HG03439 (cell line): ENCODE measurements around the gene FBXW7.

Experiments
- ATAC-seq: cut with Tn5 transposase; IDR thresholded peaks from one replicate; pipeline ENCODE4 v1.9.1; 2021; ENCODE audit warnings: mild to moderate bottlenecking, moderate library complexity; ENCODE audit not compliant: unreplicated experiment

FBXW7 gene

DNA sequence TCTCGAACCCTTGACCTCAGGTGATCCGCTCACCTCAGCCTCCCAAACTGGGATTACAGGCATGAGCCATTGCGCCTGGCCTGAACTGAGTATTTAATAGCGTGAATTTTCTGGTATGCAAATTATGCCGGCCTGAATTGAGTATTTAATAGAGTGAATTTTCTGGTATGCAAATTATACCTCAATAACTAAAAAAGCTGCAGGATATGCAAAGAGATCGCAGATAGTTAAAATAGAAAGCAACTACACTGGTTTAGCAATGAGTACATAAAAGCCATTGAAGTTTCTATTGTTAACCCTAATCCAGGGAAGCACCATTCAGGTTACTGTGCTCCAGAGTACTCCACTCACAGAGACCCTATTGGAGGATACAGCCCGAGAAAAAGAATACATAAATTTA lies 22.8 kb downstream of the FBXW7 start:
- ATAC-seq, result no peak

DNA sequence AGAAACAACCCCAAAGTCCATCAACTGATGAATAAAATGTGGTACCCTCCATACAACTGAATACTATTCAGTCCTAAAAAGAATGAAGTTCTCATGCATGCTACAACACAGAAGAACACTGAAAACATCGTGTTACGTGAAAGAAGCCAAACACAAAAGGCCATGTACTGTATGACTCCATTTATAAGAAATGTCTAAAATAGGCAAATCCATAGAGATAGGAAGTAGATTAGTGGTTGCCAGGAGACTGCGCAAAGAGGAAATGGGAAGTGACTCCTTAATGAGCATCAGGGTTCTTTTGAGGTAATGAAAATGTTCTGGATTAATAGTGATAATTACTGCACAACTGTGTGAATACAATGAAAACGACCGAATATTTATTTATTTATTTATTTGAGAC lies 23.4 kb downstream of the FBXW7 start:
- ATAC-seq, result no peak

DNA sequence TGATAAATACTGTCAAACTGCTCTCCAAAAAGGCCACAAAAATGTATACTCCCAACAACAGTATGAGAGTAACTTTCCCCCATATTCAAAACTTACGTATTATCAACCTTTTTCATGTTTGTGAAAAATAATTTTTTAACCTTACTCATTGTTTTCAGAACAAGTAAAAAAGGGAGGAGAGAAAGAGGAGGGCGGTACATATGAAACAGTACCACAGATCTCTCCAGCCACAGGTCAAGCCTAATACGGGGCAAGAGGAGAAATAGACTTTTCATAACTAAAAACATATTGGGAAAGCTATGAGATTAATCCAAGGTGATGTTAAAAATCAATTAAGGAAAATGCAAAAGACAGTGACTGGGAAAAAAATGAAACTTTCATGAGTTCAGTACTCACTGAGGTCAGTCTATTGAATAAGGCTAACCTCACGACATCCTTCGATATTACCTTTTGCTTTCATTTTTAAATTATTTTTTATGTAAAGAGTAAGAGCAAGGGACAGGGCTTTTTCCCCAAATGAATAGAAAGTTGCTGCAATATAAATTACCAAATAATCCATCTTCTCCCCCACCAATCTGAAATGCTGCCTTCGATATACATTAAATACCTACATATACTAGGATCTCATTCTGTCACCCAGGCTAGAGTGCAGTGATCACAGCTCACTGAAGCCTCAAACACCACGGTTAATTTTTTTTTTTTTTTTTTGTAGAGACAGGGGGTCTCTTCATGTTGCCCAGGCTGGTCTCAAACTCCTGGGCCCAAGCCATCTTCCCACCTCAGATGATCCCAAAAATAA lies 25.3 kb downstream of the FBXW7 start:
- peak; percentile 45 for ATAC-seq

DNA sequence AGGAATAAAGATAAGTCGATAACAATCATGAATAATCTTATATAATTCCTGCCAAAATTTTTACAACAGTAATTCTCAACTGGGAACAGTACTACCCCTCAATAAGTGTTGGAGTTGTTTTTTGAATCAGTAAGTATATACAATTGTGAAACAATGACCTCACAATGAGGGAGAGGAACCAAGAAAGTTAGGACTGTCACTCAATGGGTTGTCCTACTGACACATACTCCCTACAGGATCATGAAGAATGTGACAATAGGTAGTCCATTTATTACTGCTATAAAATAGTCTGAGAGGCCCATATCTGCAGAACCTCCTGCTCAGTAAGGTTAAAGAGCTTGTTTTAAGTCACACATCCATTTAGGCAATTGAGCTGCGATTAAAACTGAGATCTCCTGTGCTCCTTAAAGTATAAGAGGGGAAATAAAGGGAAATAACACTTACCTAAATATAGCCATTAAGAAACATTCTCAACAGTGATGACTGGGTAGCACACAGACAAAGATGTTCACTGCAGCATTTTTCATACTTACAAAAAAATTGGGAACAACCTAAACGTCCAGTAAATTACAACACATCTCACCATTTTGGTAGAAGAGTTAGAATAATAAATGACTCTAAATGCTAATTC lies 26.2 kb downstream of the FBXW7 start:
- no peak for ATAC-seq

DNA sequence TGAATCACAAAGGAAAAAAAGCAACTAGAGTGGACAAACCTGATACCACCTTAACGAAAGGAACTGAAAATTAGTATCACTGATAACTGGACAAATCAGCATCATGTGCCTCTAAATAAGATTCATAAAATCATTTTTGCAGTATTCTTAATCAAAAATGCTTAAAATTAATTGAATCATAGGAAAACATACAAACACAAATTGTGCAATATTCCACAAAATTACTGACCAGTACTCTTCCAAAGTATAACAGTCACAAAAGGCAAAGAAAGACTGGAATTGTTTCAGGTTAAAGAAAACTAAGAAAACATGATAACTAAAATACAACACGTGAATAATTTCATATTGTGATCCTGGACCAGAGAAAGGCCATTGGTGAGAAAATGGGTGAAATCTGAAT lies 27.1 kb downstream of the FBXW7 start:
- ATAC-seq, result no peak

DNA sequence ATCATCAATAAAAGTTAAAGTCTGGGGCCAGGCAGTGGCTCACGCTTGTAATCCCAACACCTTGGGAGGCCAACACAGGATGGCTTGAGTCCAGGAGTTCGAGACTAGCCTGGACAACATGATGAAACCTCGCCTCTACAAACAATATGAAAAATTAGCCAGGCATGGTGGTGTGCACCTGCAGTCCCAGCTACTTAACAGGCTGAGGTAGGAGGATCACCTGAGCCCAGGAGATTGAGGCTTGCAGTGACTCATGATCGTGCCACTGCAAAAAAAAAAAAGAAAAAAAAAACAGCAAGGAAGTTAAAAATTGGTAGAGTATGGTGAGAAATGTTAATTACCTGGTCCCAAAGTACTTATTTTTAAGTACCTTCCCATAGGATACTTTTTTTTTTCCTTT lies 27.5 kb downstream of the FBXW7 start:
- ATAC-seq, result no peak

DNA sequence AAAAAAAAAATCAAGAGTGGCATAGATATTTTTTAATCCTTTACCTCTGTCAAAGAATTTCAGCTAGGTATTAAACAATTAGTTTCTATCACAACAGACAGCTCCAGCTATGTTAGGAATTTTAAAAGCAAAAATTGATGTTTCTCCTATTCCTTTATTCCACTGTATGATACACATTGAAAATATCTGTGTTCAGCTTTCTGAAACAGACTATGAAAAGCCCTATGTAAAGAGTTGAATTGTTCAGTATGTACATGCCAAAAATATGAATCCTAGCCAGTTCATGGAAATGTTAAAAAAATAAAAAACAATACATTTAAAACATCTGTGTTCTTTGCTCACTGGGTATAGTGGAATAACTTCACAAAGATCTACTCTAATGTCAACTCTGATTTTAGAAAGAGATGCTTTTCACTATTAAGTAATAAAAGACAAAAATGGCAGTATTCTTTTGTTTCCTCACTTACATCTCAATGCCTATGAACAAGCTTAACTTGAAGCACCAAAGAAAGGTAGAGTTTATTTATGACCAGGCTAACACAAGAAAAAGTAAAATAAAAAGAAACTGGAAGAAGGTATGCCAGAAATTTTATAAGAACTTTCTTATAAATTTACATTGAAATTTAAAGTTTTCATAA lies 32.1 kb downstream of the FBXW7 start:
- no peak for ATAC-seq

DNA sequence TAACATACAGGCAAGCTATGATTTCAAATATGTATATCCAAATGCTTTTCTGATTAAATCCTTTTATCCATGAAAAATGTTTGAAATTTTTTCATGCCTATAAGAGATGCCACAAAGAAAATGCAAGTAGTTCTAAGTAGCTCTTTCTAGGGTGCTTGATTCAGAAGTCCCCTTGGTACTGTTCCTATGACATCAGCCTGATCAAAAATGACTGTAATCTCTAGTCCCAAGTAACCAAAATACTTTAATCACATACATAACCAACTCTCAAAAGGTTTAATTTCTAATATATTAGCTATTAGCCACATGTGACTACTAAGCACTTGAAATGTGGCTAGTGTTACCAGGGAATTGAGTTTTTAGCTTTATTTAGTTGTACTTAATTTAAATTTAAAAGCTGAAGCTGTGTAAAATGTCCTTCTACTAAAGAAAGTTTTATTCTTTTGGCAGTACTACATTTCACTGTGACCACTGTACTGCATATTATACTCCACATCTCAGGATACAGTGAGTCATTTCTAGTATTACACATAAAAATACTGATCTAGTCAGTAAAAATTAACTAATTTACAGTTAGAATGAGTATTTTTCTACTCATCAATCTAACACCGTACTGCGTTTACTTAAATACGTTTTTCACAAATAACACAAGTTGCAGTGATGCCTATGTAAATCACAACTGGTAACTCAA lies 33.9 kb downstream of the FBXW7 start:
- peak; percentile 46 for ATAC-seq

DNA sequence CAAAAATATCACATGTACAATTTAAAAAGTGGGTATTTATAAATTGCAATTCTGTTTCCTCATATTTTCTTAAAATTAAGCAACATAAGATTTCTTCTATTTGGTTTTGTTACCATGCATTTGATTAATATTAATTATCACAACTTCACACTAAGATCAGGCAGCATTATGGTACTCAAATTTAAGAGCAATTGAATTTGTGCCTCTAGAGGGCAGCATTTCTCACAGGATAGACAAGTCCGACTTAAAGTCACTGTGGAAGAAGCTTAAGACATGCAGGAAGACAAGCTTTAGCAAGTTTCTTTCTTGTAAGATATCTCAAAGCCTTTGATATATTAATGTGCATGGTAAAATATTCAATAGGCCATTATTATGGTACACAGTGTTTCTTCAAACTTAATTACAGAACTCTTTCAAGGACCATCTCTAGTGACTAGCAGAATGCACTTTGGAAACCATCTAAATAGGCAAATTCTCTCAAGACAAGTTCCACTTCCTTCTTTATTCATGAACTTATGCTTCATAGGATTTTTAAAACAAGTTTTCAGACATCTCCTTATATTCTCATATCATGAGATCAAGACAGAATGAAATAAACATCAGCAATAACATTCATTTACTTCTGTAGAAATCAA lies 35.0 kb downstream of the FBXW7 start:
- peak; percentile 37 for ATAC-seq

DNA sequence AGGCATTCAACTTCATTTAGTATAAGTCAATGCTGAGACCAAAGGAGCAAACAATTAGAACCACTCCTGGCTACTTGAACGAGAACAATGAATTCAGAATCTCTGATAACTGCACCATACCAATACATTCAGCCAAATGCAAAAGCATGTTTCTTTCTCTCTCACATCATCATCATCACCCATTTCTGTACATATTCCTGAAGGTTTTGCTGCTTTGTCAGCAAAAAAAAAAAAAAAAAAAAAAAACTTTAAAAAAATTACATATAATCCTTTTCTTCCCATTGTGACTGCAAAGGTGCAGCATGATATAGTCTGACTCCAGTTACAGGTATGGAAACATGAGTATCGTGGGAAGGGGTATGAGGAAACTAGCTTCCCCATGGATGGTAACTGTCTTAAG lies 35.6 kb downstream of the FBXW7 start:
- no peak for ATAC-seq

DNA sequence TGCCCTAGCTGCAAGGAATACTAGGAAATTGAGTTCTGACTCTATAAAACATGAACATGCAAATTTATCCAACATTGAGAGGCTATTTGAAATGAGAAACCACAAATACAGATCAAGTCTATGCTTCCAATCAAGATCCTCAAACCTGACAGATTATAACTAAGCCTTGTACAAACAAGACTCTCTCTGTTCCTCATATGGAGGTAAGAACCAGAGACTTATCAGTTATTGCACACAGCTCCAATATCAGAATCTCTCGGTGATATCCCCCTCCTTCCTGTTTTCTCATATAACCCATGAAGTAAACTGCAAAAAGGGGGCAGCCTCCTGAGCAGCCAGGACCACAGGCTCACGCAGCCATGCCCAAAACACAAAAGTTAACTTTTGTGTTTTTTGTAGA lies 36.5 kb downstream of the FBXW7 start:
- ATAC-seq, result no peak

DNA sequence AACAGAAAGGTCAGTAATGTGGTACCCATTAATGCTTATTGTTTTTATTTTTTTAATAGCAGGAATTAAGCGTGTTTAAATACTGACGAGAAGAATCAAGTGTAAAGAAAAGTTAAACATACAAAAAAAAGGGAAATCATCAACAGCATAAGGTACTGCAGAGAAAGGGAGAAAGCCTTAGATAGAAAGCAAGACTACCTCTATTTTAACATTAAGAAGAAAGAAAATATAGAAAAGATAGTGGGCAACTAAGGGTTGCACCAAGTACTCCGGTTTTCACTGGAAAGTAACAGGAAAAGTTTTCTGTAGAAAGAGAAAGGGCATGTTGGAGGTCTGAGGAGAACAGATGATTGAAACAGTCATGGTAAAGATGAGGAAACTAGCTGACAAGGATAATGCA lies 41.9 kb downstream of the FBXW7 start:
- ATAC-seq, result no peak

DNA sequence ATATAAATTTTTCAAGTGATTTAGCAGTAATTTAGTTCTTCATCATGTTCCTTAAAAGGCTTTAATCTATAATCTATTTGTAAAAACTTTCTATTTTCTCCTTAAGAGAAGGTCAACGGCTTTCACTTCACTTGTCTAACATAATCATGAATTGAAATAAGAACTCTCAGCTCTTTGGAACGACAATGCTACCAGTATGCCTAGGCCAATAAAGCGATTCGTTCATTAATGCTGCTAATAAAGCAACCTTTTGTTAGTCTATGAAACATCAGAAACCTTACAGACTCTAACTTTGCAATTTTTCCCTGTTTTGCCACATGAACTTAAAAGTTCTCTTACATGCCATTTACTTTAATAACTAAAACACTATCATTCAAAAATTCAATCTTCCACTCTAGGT lies 47.6 kb downstream of the FBXW7 start:
- no peak for ATAC-seq

DNA sequence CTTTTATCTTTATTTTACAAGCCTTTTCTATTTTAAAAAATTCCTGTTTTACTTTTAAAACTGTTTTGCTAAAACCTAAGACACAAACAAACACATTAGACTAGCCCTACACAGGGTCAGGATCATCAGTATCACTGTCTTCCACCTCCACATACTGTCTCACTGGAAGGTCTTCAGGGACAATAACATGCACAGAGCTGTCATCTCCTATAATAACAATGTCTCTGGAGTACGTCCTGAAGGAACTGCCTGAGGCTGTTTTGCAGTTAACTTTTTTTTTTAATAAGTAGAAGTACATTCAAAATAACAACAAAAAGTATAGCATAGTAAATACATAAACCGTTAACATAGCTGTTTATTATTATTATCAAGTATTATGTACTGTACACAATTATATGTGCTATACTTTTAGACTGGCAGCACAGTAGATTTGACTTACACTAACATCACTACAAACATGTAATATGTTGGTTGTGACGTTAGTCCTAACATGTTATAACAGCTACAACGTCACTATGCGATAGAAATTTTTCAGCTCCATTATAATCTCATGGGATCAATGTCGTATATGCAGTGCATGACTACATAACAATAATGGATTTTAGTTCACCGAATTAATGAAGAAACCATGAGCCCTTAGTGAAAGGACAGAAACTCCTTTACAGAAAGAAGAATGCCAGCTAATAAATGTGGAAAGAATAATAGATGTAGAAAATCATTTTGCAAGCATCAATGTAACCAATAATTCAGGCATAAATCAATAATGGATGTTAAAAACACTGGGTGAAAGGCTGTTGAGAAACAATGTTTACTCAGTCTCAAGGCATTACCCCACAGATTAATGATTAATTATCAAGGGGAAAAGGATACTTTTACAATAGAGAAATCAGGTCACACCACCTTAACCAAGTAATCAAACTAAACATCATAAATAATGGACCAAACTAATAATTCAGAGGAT lies 49.2 kb downstream of the FBXW7 start:
- ATAC-seq, result no peak

DNA sequence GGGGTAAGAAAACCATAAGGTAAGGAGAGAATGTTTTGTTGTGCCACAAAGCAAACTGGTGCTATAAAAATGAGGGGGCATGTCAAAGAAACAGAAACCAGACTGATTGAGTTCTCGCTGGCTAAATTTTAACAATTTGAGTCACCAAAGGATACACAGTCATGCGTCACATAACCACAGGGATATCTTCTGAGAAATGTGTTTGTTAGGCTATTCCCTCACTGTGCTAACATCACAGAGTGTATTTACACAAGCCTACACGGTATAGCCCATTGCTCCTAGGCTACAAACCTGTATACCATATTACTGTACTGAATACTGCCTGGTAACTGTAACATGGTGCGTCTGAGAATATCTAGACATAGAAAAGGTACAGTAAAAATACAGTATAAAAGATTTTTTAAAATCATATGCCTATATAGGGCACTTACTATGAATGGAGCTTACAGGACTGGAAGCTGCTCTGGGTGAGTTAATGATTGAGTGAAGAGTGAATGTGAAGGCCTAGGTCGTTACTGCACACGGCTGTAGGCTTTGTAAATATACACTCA lies 50.1 kb downstream of the FBXW7 start:
- peak; percentile 97 for ATAC-seq

DNA sequence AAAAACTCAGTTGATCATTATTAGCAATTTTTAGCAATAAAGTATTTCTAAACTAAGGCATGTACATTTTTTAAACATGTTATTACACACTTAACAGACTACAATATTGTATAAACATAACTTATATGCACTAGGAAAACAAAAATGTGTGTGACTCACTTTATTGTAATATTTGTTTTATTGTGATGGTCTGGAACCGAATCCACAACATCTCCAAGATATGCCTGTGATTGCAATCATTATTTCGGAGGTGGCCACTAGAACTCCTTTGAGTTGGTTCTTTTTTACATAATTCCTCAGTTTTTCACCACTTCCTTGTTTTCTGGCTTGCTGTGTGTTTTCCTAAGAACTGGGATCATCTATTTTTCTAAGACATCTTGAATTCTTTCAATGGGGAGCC lies 53.7 kb downstream of the FBXW7 start:
- no peak for ATAC-seq

DNA sequence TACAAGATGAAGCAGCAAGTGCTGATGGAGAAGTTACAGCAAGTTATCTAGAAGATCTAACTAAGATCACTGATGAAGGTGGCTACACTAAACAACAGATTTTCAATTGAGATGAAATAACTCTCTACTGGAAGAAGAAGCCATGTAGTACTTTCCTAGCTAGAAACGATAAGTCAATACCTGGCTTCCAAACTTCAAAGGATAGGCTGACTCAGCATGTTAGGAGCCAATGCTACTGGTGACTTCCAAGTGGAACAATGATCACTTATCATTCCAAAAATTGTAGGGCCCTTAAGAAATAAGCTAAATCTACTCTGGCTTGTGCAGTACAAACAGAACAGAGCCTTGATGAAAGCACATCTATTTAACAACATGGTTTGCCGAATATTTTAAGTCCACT lies 55.0 kb downstream of the FBXW7 start:
- ATAC-seq, result no peak

DNA sequence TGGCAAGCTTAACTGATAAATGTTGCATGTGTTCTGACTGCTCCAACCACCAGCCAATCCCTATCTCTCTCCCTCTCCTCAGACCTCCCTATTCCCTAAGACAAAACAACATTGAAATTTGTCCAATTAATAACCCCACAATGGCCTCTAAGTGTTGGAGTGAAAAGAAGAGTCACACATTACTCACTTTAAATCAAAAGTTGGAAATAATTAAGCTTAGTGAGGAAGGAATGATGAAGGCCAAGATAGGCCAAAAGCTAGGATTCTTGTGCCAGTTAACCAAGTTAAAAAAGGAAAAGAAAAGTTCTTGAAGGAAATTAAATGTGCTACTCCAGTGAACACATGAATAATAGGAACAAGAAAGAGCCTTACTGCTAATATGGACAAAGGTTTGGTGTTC lies 55.6 kb downstream of the FBXW7 start:
- no peak for ATAC-seq

DNA sequence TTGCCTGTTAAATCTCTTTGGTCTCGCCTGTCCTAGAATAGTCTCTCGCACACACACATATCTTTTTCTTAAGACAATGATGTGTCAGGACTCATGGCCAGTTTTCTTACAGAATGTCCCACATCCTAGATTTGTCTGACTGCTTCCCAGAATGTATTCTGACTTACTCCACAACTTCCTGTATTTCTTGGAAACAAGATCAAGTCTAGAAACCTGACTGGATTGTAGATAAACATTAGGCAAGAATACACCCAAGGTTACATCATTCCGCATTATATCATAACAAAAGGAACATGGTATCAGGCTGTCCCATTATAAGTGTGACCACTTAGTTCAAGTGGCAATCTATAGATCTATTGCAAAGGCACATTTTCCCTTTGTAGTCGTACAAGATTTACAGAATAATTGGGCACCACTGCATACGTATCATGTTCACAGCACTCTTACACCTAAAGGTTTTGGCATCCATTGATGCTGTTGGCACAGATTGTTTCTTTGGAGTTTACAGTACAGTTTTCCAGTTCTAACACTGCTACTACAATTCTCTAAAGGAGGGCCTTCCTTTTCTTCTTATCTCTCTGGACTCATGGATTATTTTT lies 56.4 kb downstream of the FBXW7 start:
- ATAC-seq, result no peak
